Transverse colon (tissue), 4 donors: ENCODE data around the gene CD3E. TPM values are rescaled to one million over a fixed set of nuclear protein-coding genes. Genes with fewer than 3 reads are reported as not detected.

Source experiments
- DNase-seq: peaks from one replicate; pipeline ENCODE4 v3.0.0-alpha.2; 2019
- H3K27ac ChIP-seq, 4 donors: fragments of 200-600 bp; sonication (generic); 2 replicates each; pipeline ENCODE4 v1.5.1; 2016 to 2018; ENCODE audit warnings: inconsistent platforms in 4 of 4
- H3K27me3 ChIP-seq: fragments of 200-600 bp; sonication (generic); 2 replicates; pipeline ENCODE4 v1.5.1; 2017; ENCODE audit warnings: inconsistent platforms
- H3K36me3 ChIP-seq, 4 donors: fragments of 200-600 bp; sonication (generic); 2 replicates each; pipeline ENCODE4 v1.5.1; 2017 to 2019; ENCODE audit warnings: inconsistent platforms in 4 of 4
- H3K4me1 ChIP-seq, 4 donors: fragments of 200-600 bp; sonication (generic); 2 replicates each; pipeline ENCODE4 v1.5.1; 2017 to 2020; ENCODE audit warnings: inconsistent platforms in 4 of 4
- H3K4me3 ChIP-seq, 4 donors: fragments of 200-600 bp; sonication (generic); 1 replicate in 1 of 4; 2 replicates in 3 of 4; pipeline versions ENCODE4 v1.5.1 to v1.6.1; 2017 to 2019; ENCODE audit warnings: inconsistent platforms in 4 of 4
- H3K9me3 ChIP-seq, 2 donors: fragments of 200-600 bp; sonication (generic); 2 replicates each; pipeline ENCODE4 v1.5.1; 2017 to 2019; ENCODE audit warnings: inconsistent platforms in 2 of 2
- CTCF ChIP-seq, 5 experiments: fragments of 200-600 bp in 3 of 5; fragments of 450-650 bp in 2 of 5; sonication (generic) in 3 of 5; IDR thresholded peaks; 1 replicate in 2 of 5; 2 replicates in 3 of 5; pipeline ENCODE4 v1.5.1; 2016 to 2017; ENCODE audit warnings: antibody characterized with exemption in 5 of 5, inconsistent platforms in 3 of 5, mild to moderate bottlenecking in 2 of 5, moderate library complexity in 1 of 5
- EP300 ChIP-seq: sonication (generic); formaldehyde crosslinking; IDR thresholded peaks from one replicate; pipeline ENCODE4 v1.6.1; 2017; ENCODE audit warnings: antibody characterized with exemption, low read depth
- POLR2A ChIP-seq: fragments of 450-650 bp; IDR thresholded peaks from one replicate; pipeline ENCODE4 v1.6.1; 2016; ENCODE audit warnings: antibody characterized with exemption, mild to moderate bottlenecking, moderate library complexity
- POLR2AphosphoS5 ChIP-seq, 3 donors: sonication (generic); formaldehyde crosslinking; IDR thresholded peaks; one replicate each; pipeline ENCODE4 v1.6.1; 2016; ENCODE audit warnings: antibody characterized with exemption in 3 of 3
- WGBS, 2 donors: methylation state at CpG; one replicate each; pipeline ENCODE4 v1.1.5; 2018; ENCODE audit warnings: low coverage in 1 of 2; 5-methylcytosine and 5-hydroxymethylcytosine counted together
- in situ Hi-C, 4 donors: fragments of 200-750 bp; cut with MboI; loops; one replicate each; pipeline versions ENCODE4 v1.15.0 to v1.15.1; 2017; ENCODE audit warnings: low sequenced_read_pairs in 3 of 4, low pct_ligation_motif_present in 1 of 4, low pct_unique_long_range_greater_than_20kb in 1 of 4
- intact Hi-C: fragments of 100-400 bp; cut with DNase I; formaldehyde crosslinking; loops from one replicate; pipeline ENCODE4 v1.15.1; 2023; ENCODE audit warnings: low total_unique reads
- total RNA-seq, 4 donors: library from RNA; depleted of rRNA; stranded (reverse); fragments of >200 nt; gene quantifications; one replicate each; pipeline ENCODE4 v1.1.0, GENCODE V29; 2016

Gene CD3E
- total RNA-seq, 4 donors from 2014 or later = 0.80 to 7.1 (median 5.3) TPM

DNA sequence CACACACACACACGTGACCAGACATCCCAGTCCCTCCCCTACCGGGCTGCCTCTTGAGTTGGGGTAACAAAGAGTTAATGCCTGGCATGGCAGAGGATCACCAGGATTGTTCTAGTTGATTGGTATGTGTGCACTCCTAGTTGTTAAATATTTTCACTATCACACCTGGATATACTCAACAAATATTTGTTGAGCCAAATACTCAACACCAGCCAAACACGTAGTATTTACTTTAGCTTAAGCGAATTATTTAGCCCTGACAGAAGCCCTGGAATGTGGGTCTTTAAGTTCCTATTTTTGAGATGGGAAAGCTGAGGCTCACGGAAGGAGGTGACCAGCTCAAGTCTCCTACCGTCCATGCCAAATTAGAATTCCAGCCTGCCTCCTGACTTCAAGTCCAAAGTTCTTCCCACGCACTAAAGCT lies 10.5 kb downstream of the CD3E start:
- WGBS, 2 donors = 41 to 86% methylated on average over 2 to 7 of the region's 7 CpGs
- TF ChIP-seq POLR2A (no peak), CTCF (IDR thresholded peaks at IDR 0.05) (no peak), EP300 (no peak), POLR2AphosphoS5 (IDR thresholded peaks at IDR 0.05) (no peak)
- DNase-seq = no peak
- peak overlapping the region in 1 of 4 donors; percentile 10 for H3K4me3 ChIP-seq
- in situ Hi-C loops (no loop called here), intact Hi-C loops (no loop called here)
- H3K36me3 ChIP-seq = no peaks in the 10 kb centered on the region
- peak overlapping the region; percentile 14 to 69 (median 46) for H3K27ac ChIP-seq
- H3K4me1 ChIP-seq = peaks cover 18 to 58% (median 37%) of the 10 kb centered on the region in 4 donors
- H3K27me3 ChIP-seq = peaks cover 5% of the 10 kb centered on the region
- no peaks in the 10 kb centered on the region for H3K9me3 ChIP-seq

DNA sequence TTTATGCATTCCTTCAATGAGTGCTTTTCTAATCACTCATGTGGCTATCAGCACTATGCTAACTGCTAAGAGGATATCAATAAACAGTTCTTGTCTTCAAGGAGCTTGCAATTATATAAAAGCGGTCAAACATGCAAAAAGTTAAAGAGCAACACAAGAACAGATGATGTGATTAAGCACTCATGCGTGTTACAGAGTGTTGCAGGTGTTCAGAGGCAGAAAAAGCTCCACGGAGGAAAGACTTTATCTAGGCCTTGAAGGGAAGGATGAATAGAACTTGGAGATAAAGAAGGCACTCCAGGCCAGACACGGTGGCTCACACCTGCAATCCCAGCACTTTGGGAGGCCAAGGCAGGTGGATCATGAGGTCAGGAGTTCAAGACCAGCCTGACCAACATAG lies 13.6 kb downstream of the CD3E start:
- Histone ChIP-seq H3K27ac (no peak overlapping the region), H3K27me3 (peaks cover 5% of the 10 kb centered on the region), H3K4me1 (peaks cover 18 to 73% (median 44%) of the 10 kb centered on the region in 4 donors), H3K9me3 (no peaks in the 10 kb centered on the region), H3K36me3 (no peaks in the 10 kb centered on the region), H3K4me3 (no peak overlapping the region)
- intact Hi-C loops = no loop called here
- in situ Hi-C loops = no loop called here
- no peak for DNase-seq
- no peak for TF ChIP-seq CTCF (IDR thresholded peaks at IDR 0.05)
- TF ChIP-seq POLR2A = no peak
- no peak for TF ChIP-seq POLR2AphosphoS5 (IDR thresholded peaks at IDR 0.05)
- no peak for TF ChIP-seq EP300
- WGBS, 2 donors = 73 to 88% methylated on average over 4 of the region's 4 CpGs

GRCh38 chr11:118318581-118319336 lies 14.2 kb downstream of the CD3E start:
- WGBS, 2 donors = 85 to 90% methylated on average over 8 to 11 of the region's 11 CpGs

DNA sequence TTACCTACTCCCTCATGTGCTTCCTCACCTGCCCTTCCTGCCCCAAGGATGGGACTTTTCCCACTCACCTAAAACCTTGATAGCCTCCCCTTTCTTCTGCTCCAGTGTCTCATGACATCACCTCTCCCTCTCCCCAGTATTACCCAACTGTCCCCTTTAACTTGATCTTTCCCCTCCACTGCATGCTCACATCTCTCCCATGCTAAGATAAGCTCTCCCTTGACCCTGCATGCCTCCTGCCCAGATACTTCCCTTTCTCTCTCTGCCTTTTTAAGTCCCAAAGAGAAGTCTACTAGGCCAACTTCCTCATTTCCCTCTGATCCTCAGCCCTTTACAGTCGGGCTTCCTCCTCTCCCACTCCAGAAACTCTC lies 14.8 kb downstream of the CD3E start:
- peaks cover 18 to 71% (median 42%) of the 10 kb centered on the region in 4 donors for H3K4me1 ChIP-seq

More at GRCh38 chr11:118318581-118319336, 14.2 kb downstream of the CD3E start:
- DNase-seq = no peak
- Histone ChIP-seq H3K4me1 (peaks cover 18 to 73% (median 44%) of the 10 kb centered on the region in 4 donors), H3K27ac (no peak overlapping the region), H3K4me3 (no peak overlapping the region), H3K9me3 (no peaks in the 10 kb centered on the region), H3K36me3 (no peaks in the 10 kb centered on the region), H3K27me3 (peaks cover 5% of the 10 kb centered on the region)
- in situ Hi-C loops = no loop called here
- intact Hi-C loops = no loop called here
- TF ChIP-seq POLR2A = no peak
- TF ChIP-seq CTCF (IDR thresholded peaks at IDR 0.05) = no peak
- TF ChIP-seq POLR2AphosphoS5 (IDR thresholded peaks at IDR 0.05) = no peak
- TF ChIP-seq EP300 = no peak

More for the DNA sequence above, 14.8 kb downstream of the CD3E start:
- Histone ChIP-seq H3K36me3 (no peaks in the 10 kb centered on the region), H3K9me3 (no peaks in the 10 kb centered on the region), H3K27ac (no peak overlapping the region), H3K4me3 (no peak overlapping the region), H3K27me3 (peaks cover 1% of the 10 kb centered on the region)
- 52% methylated on average over 1 of the region's 1 CpG; no CpG with 5 or more reads in 1 of the 2 donors for WGBS, 2 donors
- intact Hi-C loops = no loop called here
- TF ChIP-seq POLR2AphosphoS5 (IDR thresholded peaks at IDR 0.05) (no peak), POLR2A (no peak), EP300 (no peak), CTCF (IDR thresholded peaks at IDR 0.05) (no peak)
- in situ Hi-C loops = no loop called here
- no peak for DNase-seq
